ENCODE data around the gene EHBP1. TPM values are rescaled to one million over a fixed set of nuclear protein-coding genes. Genes with fewer than 3 reads are reported as not detected.

EHBP1 gene
- total RNA-seq, 1 donor from 2014 or later, result 45.8 TPM

DNA sequence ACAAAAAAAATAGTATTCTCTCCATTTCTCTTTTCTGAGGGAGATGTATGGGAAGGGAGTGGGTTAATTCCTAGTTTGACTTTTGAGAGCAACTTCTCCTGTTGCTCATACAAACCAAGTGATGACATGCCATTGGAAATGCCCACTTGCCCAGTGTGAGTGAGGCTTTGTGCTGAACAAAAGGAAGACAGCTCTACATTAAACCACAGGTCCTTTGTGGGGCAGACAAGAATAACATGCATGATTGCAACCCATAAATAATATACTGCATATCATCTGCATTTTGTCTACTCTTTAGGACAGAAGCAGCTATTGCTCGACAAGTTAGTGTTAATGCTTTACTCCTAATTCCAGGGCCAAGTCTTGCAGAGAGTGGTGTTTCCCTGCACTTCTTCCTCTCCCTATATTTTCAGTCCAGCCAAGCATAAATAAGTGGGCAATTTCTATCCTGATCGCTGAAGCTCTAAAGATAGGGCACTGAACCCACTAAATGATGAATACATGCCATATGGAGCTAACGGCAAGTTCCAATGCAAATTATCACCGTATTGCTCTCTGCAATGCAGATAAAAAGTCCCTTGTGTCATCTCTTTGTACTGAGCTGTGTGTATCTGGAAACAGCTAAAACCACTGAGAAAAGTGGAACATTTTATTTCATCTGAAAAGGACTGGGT lies 19.4 kb upstream of the EHBP1 start:
- no peak overlapping the region for H3K27ac ChIP-seq
- TF ChIP-seq, protein P1, sequence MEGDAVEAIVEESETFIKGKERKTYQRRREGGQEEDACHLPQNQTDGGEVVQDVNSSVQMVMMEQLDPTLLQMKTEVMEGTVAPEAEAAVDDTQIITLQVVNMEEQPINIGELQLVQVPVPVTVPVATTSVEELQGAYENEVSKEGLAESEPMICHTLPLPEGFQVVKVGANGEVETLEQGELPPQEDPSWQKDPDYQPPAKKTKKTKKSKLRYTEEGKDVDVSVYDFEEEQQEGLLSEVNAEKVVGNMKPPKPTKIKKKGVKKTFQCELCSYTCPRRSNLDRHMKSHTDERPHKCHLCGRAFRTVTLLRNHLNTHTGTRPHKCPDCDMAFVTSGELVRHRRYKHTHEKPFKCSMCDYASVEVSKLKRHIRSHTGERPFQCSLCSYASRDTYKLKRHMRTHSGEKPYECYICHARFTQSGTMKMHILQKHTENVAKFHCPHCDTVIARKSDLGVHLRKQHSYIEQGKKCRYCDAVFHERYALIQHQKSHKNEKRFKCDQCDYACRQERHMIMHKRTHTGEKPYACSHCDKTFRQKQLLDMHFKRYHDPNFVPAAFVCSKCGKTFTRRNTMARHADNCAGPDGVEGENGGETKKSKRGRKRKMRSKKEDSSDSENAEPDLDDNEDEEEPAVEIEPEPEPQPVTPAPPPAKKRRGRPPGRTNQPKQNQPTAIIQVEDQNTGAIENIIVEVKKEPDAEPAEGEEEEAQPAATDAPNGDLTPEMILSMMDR (IDR thresholded peaks at IDR 0.05), result no peak
- no peaks in the 10 kb centered on the region for H3K4me1 ChIP-seq
- ATAC-seq, result no peak
- no peak for DNase-seq
- H3K27me3 ChIP-seq (ENCODE audit: low read depth), result no peaks in the 10 kb centered on the region
- H3K4me3 ChIP-seq, result no peak overlapping the region
- intact Hi-C loops (cut with DNase I), result no loop called here
- no peaks in the 10 kb centered on the region for H3K9me3 ChIP-seq
- H3K36me3 ChIP-seq, result no peaks in the 10 kb centered on the region

DNA sequence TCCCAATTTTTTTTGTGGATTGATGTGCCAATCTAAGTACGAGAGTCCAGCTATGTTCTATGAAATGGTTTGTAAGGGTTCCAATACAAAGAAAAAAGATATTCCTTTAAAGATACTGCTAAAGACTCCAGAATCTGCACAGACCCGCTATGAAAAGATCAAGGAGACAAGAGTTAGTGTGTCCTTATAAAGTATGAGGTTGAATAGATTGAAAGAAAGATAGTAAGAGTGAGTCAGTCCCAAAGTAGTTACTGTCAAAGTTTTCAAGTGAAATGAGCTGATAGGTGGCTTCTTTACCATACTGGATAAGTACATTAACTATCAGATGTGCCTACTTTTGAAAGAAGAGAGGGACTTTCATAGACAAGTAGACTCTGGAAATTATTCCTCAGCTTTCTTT lies 17.9 kb upstream of the EHBP1 start:
- H3K9me3 ChIP-seq, result no peaks in the 10 kb centered on the region

DNA sequence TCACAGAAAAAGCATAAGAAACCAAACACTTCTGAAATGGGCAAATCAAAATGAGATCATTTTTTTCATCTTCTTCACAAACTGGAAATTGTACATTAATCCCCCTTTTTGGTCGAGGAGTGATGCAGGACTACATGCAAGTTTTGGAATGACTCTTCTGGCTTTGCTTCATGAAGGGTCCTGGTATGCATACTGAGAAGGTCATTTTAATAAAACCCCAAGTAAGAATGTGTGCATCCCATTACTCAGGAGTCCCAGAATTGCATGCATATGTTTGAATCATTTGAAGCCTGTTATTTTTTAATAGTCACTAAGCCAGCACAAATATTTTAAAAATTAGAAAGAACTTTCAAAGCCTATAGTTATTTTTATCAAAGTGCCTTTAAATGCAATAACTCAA lies 16.7 kb upstream of the EHBP1 start:
- H3K27me3 ChIP-seq (ENCODE audit: low read depth), result no peaks in the 10 kb centered on the region
- no peaks in the 10 kb centered on the region for H3K4me1 ChIP-seq
- DNase-seq (no peak), ATAC-seq (no peak)
- intact Hi-C loops (cut with DNase I), result no loop called here
- no peak overlapping the region for H3K4me3 ChIP-seq
- H3K9me3 ChIP-seq, result no peaks in the 10 kb centered on the region
- TF ChIP-seq, protein P1 (IDR thresholded peaks at IDR 0.05), result no peak
- H3K36me3 ChIP-seq, result no peaks in the 10 kb centered on the region
- H3K27ac ChIP-seq, result no peak overlapping the region

More for the DNA sequence above, 17.9 kb upstream of the EHBP1 start:
- Histone ChIP-seq H3K4me3 (no peak overlapping the region), H3K4me1 (no peaks in the 10 kb centered on the region), H3K27me3 (ENCODE audit: low read depth) (no peaks in the 10 kb centered on the region), H3K27ac (no peak overlapping the region), H3K36me3 (no peaks in the 10 kb centered on the region)
- TF ChIP-seq, protein P1 (IDR thresholded peaks at IDR 0.05), result no peak
- no peak for DNase-seq
- intact Hi-C loops (cut with DNase I), result no loop called here
- no peak for ATAC-seq

DNA sequence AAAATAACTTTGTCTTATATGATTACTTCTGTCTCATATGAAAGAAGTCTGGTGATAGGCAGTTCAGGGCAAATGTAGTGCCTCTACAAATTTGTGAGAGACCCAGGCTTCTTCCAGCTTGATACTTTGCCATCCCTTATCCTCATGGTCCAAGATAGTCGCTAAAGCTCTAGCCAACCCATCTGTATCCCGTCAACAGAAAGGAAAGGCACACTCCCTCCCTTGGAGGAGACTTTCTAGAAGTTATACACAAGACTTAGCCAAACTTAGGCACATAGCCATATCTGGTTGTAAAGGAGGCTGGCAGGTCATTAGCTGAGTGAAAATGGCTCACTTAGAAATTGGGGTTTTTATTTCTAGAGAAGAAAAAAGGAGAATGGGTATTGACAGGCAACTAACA lies 14.3 kb upstream of the EHBP1 start:
- no peaks in the 10 kb centered on the region for H3K36me3 ChIP-seq
- TF ChIP-seq, protein P1 (IDR thresholded peaks at IDR 0.05), result no peak
- H3K27ac ChIP-seq, result no peak overlapping the region
- ATAC-seq (no peak), DNase-seq (no peak)
- H3K27me3 ChIP-seq (ENCODE audit: low read depth), result no peaks in the 10 kb centered on the region
- H3K4me3 ChIP-seq, result no peak overlapping the region
- no peaks in the 10 kb centered on the region for H3K9me3 ChIP-seq
- intact Hi-C loops (cut with DNase I), result no loop called here
- no peaks in the 10 kb centered on the region for H3K4me1 ChIP-seq

DNA sequence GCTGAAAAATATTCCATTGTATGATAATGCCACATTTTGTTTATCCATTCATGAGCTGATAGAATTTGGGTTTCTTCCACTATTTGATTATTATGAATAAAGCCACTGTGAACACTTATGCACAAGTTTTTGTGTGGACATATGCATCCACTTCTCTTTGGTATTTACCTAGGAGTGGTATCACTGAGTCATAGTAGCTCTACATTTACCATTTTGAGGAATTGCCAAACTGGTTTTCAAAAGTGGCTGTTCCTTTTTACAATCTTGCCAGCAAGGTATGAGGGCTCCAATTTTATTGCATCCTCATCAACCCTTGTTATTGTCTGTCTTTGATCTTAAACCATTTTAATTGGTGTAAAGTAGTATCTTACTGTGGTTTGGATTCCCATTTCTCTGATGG lies 13.3 kb upstream of the EHBP1 start:
- Histone ChIP-seq H3K4me3 (no peak overlapping the region), H3K27ac (no peak overlapping the region), H3K9me3 (no peaks in the 10 kb centered on the region), H3K36me3 (no peaks in the 10 kb centered on the region), H3K27me3 (ENCODE audit: low read depth) (no peaks in the 10 kb centered on the region), H3K4me1 (no peaks in the 10 kb centered on the region)
- DNase-seq (no peak), ATAC-seq (no peak)
- intact Hi-C loops (cut with DNase I), result no loop called here
- TF ChIP-seq, protein P1 (IDR thresholded peaks at IDR 0.05), result no peak

All from lower lobe of right lung (tissue), 2 donors.